ENCODE results near the gene HTN1. TPM values are rescaled to one million over a fixed set of nuclear protein-coding genes. Genes with fewer than 3 reads are reported as not detected.
"Not testable (repeated sequence)": the region's sequence is repeated elsewhere in the genome, so short reads cannot be mapped to it uniquely, and the experiment has no call there.

HTN1 gene
- total RNA-seq, 2 donors from 2014 or later: not detected

GRCh38 chr4:70027011-70027410, 23.2 kb upstream of the HTN1 start:
- H3K4me1 ChIP-seq (replicated peaks): no peaks in the 10 kb centered on the region
- 83% methylated on average over 5 of the region's 5 CpGs for WGBS
- H3K9me3 ChIP-seq: no peaks in the 10 kb centered on the region
- no peaks in the 10 kb centered on the region for H3K27me3 ChIP-seq (replicated peaks; ENCODE audit: insufficient read depth)
- no peak for DNase-seq (ENCODE audit: low spot score)
- intact Hi-C loops (cut with DNase I): no loop called here
- H3K4me3 ChIP-seq: no peak overlapping the region
- no peak overlapping the region for H3K27ac ChIP-seq
- no peaks in the 10 kb centered on the region for H3K36me3 ChIP-seq
- TF ChIP-seq POLR2AphosphoS5 (IDR thresholded peaks at IDR 0.05): no peak
- TF ChIP-seq POLR2A (IDR thresholded peaks at IDR 0.05): no peak
- no peak for TF ChIP-seq CTCF (IDR thresholded peaks at IDR 0.05)

GRCh38 chr4:70028159-70028558, 22.1 kb upstream of the HTN1 start, which contains the start of gene HTN3:
Gene HTN3 (plus strand): TSS chr4:70028459. CDS start chr4:70030741, 2,282 bp downstream.
- intact Hi-C loops (cut with DNase I); H3K36me3 ChIP-seq; H3K4me3 ChIP-seq; H3K27me3 ChIP-seq (replicated peaks; ENCODE audit: insufficient read depth); DNase-seq (ENCODE audit: low spot score); H3K27ac ChIP-seq; H3K9me3 ChIP-seq; H3K4me1 ChIP-seq (replicated peaks): not testable (repeated sequence)
- 83% methylated on average over 7 of the region's 7 CpGs for WGBS

GRCh38 chr4:70037559-70037958, 12.7 kb upstream of the HTN1 start:
- intact Hi-C loops (cut with DNase I): not testable (repeated sequence)

GRCh38 chr4:70039928-70040327, 10.3 kb upstream of the HTN1 start:
- H3K27ac ChIP-seq; H3K9me3 ChIP-seq; H3K27me3 ChIP-seq (replicated peaks; ENCODE audit: insufficient read depth); intact Hi-C loops (cut with DNase I); H3K4me3 ChIP-seq; DNase-seq (ENCODE audit: low spot score); H3K36me3 ChIP-seq; H3K4me1 ChIP-seq (replicated peaks): not testable (repeated sequence)

More at GRCh38 chr4:70037559-70037958, 12.7 kb upstream of the HTN1 start:
- not testable (repeated sequence) for H3K27ac ChIP-seq; H3K27me3 ChIP-seq (replicated peaks; ENCODE audit: insufficient read depth); DNase-seq (ENCODE audit: low spot score); H3K4me3 ChIP-seq; H3K9me3 ChIP-seq; H3K36me3 ChIP-seq; H3K4me1 ChIP-seq (replicated peaks)
- 91% methylated on average over 16 of the region's 18 CpGs for WGBS

GRCh38 chr4:70041652-70042286, 8.5 kb upstream of the HTN1 start:
- Histone ChIP-seq H3K27ac (no peak overlapping the region), H3K27me3 (replicated peaks; ENCODE audit: insufficient read depth) (no peaks in the 10 kb centered on the region), H3K4me3 (no peak overlapping the region), H3K4me1 (replicated peaks) (no peaks in the 10 kb centered on the region), H3K36me3 (no peaks in the 10 kb centered on the region), H3K9me3 (no peaks in the 10 kb centered on the region)
- WGBS: 93% methylated on average over 7 of the region's 7 CpGs
- TF ChIP-seq POLR2A (IDR thresholded peaks at IDR 0.05) (no peak), POLR2AphosphoS5 (IDR thresholded peaks at IDR 0.05) (no peak), CTCF (IDR thresholded peaks at IDR 0.05) (no peak)
- intact Hi-C loops (cut with DNase I): no loop called here
- DNase-seq (ENCODE audit: low spot score): no peak

- DNase-seq (ENCODE audit: low spot score); H3K4me1 ChIP-seq (replicated peaks); H3K27me3 ChIP-seq (replicated peaks; ENCODE audit: insufficient read depth); H3K4me3 ChIP-seq; intact Hi-C loops (cut with DNase I); H3K36me3 ChIP-seq; H3K27ac ChIP-seq; H3K9me3 ChIP-seq: not testable (repeated sequence)
- 47% methylated on average over 1 of the region's 1 CpG for WGBS
- TF ChIP-seq POLR2AphosphoS5 (IDR thresholded peaks at IDR 0.05): peak; percentile 71
These were observed 6.3 kb downstream of the HTN1 start for GRCh38 chr4:70056534-70056933.

- Histone ChIP-seq H3K4me3 (no peak overlapping the region), H3K27me3 (replicated peaks; ENCODE audit: insufficient read depth) (no peaks in the 10 kb centered on the region), H3K4me1 (replicated peaks) (no peaks in the 10 kb centered on the region), H3K27ac (no peak overlapping the region), H3K36me3 (no peaks in the 10 kb centered on the region), H3K9me3 (no peaks in the 10 kb centered on the region)
- WGBS: 90% methylated on average over 1 of the region's 1 CpG
- TF ChIP-seq POLR2A (IDR thresholded peaks at IDR 0.05): no peak
- intact Hi-C loops (cut with DNase I): no loop called here
- no peak for DNase-seq (ENCODE audit: low spot score)
These were observed 7.4 kb downstream of the HTN1 start for GRCh38 chr4:70057651-70058050.
